HG02623 (cell line): ENCODE results near the gene THRA.

ENCODE experiments used
- ATAC-seq: cut with Tn5 transposase; IDR thresholded peaks from one replicate; pipeline ENCODE4 v1.9.1; 2021; ENCODE audit warnings: moderate library complexity; ENCODE audit not compliant: unreplicated experiment

Gene THRA

DNA sequence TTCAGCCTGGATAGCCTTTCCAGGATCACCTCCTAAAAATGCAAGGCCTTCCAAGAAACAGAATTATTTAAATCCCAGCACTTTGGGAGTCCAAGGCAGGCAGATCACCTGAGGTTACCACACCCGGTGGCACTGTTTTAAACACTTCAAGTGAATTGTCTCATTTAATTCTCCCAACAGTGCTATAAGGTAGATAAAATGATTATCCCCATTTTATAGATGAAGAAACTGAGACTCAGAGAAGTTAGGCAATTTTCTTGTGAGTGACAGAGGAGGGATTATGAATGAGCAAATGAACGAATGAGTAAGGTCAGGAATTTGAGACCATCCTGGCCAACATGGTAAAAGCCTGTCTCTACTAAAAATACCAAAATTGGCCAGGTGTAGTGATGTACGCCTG lies 16.8 kb downstream of the THRA start:
- no peak for ATAC-seq

DNA sequence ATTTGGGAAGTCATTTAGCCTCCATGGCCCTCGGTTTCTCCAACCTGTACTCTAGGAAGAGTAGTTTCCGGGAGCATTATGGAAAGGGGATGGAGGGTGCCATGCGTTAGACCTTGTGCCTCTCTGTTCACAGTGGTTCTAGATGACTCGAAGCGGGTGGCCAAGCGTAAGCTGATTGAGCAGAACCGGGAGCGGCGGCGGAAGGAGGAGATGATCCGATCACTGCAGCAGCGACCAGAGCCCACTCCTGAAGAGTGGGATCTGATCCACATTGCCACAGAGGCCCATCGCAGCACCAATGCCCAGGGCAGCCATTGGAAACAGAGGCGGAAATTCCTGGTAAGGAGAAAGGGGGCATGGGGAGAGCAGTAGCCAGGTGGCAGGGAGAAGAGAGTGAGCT lies 21.7 kb downstream of the THRA start:
- ATAC-seq = no peak

DNA sequence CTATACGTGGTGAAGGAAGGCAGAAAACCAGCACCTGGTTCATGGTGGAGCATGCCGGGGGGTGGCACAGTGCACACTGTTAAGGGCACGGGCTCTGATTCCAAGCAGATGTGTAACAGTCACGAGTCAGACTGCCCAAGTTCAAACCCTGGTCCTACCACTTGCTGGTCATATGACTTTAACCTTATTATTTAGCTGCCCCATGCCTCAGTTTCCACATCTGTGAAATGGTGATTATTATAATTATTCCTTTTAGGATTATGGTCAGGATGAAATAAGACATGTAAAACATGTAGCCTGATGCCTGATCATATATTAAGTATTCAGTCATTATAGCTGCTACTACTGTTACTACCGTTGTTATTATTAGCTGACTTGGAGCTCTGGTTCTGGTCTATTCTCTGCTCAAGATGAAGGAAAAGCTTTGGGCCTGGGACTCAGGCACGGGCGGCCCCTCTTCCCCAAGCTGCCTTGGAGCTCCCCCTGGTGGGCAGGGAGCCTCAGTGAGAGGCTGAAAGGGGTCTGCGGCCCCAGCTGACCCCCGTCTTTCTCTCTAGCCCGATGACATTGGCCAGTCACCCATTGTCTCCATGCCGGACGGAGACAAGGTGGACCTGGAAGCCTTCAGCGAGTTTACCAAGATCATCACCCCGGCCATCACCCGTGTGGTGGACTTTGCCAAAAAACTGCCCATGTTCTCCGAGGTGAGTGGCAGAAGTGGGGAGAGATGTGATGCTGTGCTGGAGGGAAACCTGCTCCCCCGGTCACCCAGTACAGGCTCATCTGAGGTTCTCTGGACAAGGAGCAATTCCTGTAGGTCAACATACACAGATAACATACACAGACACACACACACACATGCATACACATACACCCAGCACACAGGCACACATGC lies 23.6 kb downstream of the THRA start:
- ATAC-seq = no peak

- ATAC-seq = no peak
Observed at GRCh38 chr17:40087049-40087794, 24.5 kb downstream of the THRA start.

DNA sequence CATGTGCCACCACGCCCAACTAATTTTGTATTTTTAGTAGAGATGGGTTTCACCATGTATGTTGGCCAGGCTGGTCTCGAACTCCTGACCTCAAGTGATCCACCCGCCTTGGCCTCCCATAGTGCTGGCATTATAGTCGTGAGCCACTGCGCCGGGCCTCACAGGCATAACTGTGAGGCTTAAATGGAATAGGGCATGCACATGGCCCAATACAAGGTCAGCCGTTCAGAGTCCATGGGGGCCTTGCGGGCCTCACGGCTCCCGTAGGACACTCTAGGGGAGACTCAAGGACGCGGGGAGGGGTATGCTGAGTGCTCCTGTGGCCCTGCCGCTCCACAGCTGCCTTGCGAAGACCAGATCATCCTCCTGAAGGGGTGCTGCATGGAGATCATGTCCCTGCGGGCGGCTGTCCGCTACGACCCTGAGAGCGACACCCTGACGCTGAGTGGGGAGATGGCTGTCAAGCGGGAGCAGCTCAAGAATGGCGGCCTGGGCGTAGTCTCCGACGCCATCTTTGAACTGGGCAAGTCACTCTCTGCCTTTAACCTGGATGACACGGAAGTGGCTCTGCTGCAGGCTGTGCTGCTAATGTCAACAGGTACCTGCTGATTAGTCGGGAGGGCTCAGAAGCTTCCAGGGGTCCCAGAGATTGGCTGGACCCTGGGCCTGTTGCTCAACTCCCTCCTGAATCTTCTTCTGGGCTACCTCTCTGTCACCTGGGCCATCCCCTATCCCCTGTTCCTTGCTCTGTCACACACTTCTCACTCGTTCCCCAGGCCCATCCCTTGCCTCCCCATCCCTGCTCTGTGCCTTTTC lies 25.3 kb downstream of the THRA start:
- ATAC-seq = no peak

DNA sequence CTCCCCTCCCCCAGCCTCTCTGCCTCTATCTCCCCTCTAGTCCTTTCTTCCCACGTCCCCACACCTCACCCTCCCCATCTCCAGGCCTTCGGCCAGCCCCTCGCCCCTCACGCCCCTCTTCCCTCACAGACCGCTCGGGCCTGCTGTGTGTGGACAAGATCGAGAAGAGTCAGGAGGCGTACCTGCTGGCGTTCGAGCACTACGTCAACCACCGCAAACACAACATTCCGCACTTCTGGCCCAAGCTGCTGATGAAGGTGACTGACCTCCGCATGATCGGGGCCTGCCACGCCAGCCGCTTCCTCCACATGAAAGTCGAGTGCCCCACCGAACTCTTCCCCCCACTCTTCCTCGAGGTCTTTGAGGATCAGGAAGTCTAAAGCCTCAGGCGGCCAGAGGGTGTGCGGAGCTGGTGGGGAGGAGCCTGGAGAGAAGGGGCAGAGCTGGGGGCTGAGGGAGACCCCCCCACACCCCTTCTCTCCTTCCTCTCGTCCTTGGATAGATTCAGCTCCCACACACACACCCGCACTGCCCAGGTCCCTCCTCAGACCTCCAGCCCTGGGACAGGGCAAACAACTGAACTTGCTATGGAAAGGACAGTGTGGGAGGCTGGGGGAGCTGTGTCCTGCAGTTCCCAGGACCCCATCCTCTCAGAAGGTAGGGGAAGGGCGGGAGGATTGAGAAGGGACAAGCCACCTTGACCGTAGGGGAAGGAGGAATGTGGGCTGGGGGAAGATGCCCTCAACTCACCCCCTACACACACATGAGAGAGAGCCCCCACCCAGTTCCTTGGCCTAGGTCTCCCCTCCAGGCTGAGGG lies 26.5 kb downstream of the THRA start:
- ATAC-seq = no peak

DNA sequence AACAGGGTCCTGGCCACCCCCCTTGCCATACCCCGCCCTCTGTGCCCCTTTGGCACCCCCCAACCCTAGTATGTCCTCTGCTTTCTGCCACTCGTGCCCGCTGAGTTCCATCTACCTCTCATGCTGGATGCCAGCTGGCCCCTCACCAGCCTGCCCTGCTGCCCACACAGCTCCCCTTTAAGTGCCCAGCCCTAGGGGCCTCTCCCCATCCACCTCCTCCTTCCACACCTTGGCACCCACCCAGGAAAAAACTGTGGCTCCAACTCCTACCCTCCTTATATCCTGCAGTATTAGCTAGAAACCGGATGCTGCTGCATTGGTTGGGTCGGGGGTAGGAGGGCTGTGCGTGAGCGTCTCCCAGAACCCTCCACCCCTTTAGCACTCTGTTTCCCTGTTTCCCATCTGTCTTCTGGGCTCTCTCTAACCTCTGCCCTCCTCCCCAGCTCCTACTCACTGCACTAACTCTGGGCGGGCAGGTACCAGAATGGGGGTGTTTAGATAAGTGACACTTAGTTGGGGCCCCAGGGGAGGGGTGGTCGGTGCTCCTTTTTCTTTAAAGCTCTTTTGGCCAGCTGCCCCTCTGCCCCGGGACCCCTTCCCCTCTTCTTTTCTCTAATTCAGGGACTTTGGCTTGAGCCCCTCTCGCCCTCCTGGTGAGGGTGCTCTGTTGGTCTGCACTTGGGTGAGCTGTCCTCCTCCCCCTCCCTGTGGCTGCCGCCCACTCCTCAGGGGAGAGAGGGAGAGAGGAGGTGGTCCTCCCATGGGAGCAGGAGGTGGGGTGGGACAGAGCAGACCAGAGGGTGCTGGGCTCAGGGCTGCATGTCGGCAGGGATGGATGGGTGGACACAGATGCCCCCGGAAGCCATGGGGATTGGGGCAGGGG lies 27.7 kb downstream of the THRA start:
- ATAC-seq = no peak

- ATAC-seq = no peak
Observed at GRCh38 chr17:40091691-40092397, 29.1 kb downstream of the THRA start.

DNA sequence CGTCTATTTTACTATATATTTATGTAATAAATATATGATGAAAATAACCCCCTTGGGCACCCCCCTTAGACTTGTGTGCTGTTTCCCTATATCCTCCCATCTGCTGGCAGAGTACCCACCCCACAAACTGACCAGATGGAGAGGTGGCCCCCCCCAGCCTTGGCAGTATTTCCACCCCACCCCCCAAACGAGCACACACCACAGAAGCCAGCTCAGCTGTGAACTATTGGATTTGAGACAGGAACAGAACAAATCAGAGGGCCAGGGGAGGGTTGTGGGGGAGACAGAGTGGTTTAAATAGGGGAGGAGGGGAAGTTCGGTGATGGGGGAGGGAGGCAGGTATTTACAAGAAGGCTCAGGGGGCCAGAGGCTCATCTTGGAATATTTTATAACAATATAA lies 29.8 kb downstream of the THRA start:
- ATAC-seq = no peak

- ATAC-seq = no peak
Observed at GRCh38 chr17:40093005-40093579, 30.3 kb downstream of the THRA start.

GRCh38 chr17:40093580-40094201 lies 30.9 kb downstream of the THRA start:
- ATAC-seq = no peak

DNA sequence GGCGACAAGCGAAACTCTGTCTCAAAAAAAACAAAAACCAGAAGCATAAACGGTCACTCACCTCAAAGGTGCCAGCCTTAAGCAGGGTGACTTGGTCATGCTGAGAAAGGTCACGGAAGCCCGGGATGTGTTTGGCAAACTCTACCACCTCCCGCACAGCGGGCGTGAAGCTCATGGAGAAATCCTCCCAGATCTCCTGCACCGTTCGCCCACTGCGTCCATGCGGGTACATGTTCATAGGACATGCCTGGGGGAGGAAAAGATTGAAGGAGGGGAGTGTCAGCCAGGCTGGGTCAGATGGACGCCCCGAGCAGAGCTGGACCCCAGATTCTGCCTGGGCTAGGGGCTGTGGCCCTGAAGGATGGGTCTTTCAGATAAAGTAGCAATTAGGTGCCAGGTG lies 32.1 kb downstream of the THRA start:
- no peak for ATAC-seq

DNA sequence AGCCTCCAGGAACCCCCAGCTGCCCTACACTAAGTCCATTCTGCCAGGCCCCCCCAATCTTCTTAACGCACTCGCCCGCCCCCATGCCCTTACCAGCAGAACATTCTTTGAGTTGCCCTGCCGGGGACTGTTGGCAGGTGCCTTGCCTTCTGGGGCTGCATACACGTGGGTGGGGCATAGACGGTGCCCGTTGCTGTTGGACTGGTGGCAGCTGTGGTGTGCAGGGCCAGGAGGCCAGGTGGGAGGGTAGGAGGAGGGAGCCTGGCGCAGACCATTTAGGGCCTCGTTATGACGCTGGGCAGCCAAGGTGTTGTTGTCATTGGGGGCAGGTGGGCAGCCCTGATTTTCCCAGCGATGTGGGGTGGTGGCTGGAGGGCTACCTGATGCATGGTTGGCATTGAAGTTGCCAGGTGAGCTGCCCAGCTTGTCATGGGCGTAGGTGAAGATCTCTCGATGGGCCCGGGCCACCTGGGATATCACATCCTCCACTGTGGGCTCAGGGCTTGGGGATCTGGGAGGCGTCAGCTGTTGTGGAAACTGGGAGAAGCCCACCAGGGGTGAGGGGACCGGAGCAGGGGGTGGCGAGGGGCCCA lies 32.7 kb downstream of the THRA start:
- no peak for ATAC-seq

DNA sequence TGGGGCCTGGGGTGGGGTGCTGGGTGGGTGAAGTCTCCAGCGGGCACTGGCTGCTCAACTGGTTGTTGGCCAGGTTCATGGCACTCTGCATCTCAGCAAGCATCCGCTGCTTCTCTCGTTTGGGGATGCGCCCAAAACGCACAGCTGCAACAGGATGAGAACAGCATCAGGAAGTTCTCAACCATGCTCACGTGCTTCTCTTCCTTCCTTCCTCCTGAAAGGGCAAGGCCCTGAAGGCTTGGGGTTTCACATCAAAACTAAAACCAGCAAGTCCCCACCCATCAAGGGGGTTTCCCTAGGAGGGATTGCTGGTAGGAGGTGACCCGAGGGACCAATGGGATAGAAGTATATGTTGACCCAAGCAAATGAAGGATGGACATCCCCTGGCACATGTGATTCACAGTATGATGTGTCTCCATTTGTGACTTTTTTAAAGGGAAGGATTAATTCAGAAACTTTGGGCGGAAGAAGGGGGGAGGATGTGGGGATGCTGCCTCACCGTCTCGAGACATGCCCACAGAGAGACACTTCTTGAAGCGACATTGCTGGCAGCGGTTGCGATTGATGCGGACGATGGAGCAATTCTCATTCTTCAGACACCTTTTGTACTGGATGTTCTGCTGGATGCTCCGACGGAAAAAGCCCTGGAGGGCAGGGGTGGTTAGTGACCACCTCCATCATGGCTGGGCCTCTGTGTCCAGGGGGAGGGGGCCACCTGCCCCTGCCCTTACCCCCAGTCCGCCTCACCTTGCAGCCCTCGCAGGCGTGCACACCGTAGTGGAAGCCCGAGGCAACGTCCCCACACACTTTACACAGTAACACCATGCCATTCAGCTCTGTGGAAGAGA lies 33.4 kb downstream of the THRA start:
- ATAC-seq = peak; percentile 26

DNA sequence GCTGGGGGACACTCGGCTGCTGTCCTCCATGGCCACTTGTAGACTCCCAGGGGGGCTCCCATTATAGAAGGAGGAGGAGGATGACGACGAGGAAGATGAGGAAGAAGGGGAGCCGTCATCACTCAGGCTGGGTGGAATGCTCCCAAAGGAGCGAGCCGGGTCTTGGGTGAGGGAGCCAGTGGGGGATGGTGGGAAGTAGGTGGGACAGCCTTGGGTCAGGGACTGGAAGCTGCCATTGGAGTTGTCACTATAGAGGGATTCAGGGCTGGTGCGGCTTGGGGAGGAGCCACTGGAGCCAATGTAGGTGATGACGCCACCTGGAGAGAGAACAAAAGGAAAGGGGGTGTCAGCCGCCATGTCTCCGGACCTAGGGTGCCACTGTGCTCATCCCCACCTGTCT lies 34.3 kb downstream of the THRA start:
- ATAC-seq = no peak

GRCh38 chr17:40097931-40098845 lies 35.4 kb downstream of the THRA start:
- ATAC-seq = no peak
